HUES64 (cell line): ENCODE measurements around the gene SMPD3.

Experiments used
- H3K27ac ChIP-seq: 2 replicates; pipeline ENCODE4 v1.7.0; 2013; ENCODE audit warnings: low read depth, low read length, inconsistent platforms
- H3K27me3 ChIP-seq: 2 replicates; pipeline ENCODE4 v1.6.1; 2013; ENCODE audit warnings: mild to moderate bottlenecking, low read length; ENCODE audit not compliant: insufficient read depth
- H3K36me3 ChIP-seq: 2 replicates; pipeline ENCODE4 v1.6.1; 2013; ENCODE audit warnings: mild to moderate bottlenecking, low read length; ENCODE audit not compliant: insufficient read depth
- H3K4me1 ChIP-seq: 2 replicates; pipeline ENCODE4 v1.6.1; 2013; ENCODE audit warnings: mild to moderate bottlenecking, low read length, moderate library complexity; ENCODE audit not compliant: insufficient read depth
- H3K4me3 ChIP-seq: 2 replicates; pipeline ENCODE4 v1.5.1; 2013; ENCODE audit warnings: mild to moderate bottlenecking, low read length, moderate library complexity
- H3K9ac ChIP-seq: 2 replicates; pipeline ENCODE4 v1.6.1; 2013; ENCODE audit warnings: mild to moderate bottlenecking, low read depth, low read length
- H3K9me3 ChIP-seq: 2 replicates; pipeline ENCODE4 v1.6.1; 2013; ENCODE audit warnings: low read depth, low read length; ENCODE audit not compliant: insufficient read depth
- WGBS: fragments of 150-250, 120-280 bp; methylation state at CpG from one replicate; pipeline ENCODE4 v1.1.7; 2013; ENCODE audit warnings: missing lambda C conversion rate; 5-methylcytosine and 5-hydroxymethylcytosine counted together

Gene SMPD3

DNA sequence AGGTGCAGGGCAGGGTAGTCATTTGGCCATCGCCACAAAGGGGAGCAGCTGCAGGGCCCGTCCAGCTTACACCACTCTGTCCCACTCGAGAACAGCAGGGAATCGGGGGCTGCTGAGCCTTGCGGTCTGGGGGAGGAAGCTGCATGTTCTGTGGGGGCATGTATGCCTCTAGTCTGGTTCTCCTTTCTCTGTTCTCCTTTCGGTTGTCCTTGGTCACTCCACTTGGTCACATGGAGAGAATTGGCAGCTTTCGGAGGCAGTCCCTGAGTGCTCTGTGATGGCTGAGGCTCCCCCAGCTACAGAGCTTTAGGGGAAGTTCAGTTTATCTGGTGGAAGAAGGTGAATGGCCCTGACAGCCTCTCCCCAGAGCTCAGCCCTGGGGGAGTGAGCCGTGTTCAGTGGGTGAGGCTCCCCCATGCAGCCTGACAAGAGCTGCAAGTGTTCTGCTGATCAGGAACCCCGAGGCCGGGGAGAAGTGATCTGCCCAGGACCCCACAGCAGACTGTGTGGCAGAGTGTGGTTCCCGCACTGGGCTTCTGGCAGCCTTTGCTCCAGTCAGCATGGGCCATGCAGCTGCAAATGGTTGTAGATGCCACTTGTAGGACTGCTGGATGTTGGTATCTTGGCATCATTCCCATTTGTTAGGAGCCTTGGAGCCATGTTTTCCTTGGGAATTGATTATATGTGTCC is 22.3 kb upstream of the SMPD3 start:
- Histone ChIP-seq H3K9me3 (no peaks in the 10 kb centered on the region), H3K27me3 (no peaks in the 10 kb centered on the region), H3K4me3 (no peak overlapping the region), H3K4me1 (peaks cover 6% of the 10 kb centered on the region), H3K27ac (no peak overlapping the region), H3K36me3 (no peaks in the 10 kb centered on the region), H3K9ac (no peak overlapping the region)
- 84% methylated on average over 11 of the region's 11 CpGs for WGBS

DNA sequence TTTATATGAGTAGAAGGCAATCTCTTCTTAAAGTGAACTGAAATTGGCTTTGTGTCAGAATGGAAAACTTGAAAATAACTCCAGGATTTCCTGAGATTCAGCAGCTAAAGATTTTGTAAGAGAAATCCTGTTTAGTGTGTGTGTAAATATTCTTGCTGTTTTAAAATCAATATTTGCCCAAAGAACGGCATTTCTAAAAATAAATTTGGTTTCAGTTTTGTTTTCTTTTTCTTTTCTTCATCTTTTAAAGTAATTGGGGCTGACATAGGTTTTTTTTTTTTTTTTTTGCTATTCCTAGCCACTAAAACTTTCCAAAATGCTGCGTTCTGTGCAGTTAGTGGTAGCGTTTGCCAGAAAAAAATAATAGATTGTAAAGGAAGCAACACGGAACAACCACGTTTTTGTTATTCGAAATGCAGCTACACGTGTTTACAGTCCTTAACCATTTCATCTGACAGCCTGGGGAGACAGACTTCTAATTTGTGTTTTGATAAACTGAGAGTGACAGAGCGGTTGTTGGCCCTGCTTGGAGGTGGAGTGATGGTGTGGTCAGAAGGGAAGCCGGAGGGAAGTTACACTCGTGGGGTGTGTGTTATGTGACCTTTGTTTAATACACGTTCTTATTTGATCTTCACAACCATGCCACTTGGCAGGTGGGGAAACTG is 21.6 kb upstream of the SMPD3 start:
- H3K36me3 ChIP-seq = no peaks in the 10 kb centered on the region
- H3K4me3 ChIP-seq = no peak overlapping the region
- no peaks in the 10 kb centered on the region for H3K27me3 ChIP-seq
- 68% methylated on average over 10 of the region's 11 CpGs for WGBS
- H3K27ac ChIP-seq = no peak overlapping the region
- H3K9me3 ChIP-seq = no peaks in the 10 kb centered on the region
- no peak overlapping the region for H3K9ac ChIP-seq
- peaks cover 6% of the 10 kb centered on the region for H3K4me1 ChIP-seq

DNA sequence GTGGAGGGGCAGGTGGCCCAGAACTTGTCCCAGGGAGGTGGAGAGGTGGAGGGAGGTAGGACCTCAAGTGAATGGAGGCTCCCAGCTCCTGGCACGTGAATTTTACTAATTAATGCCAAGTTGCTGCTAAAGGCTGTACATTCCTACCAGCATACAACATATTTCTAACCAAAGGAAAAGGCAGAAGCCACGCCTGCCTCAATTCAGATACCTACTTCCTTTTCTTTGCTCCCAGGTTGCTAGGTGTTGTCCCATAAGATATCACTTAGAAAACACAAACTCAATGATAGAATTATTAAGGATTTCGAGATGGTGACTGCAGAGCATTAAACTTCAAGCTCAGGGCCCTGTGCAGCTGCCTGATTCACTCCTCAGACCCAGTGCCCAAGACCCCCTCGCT is 20.5 kb upstream of the SMPD3 start:
- Histone ChIP-seq H3K9me3 (no peaks in the 10 kb centered on the region), H3K9ac (no peak overlapping the region), H3K4me3 (no peak overlapping the region), H3K27ac (no peak overlapping the region), H3K4me1 (peaks cover 6% of the 10 kb centered on the region), H3K27me3 (no peaks in the 10 kb centered on the region), H3K36me3 (no peaks in the 10 kb centered on the region)
- WGBS = 90% methylated on average over 4 of the region's 4 CpGs

DNA sequence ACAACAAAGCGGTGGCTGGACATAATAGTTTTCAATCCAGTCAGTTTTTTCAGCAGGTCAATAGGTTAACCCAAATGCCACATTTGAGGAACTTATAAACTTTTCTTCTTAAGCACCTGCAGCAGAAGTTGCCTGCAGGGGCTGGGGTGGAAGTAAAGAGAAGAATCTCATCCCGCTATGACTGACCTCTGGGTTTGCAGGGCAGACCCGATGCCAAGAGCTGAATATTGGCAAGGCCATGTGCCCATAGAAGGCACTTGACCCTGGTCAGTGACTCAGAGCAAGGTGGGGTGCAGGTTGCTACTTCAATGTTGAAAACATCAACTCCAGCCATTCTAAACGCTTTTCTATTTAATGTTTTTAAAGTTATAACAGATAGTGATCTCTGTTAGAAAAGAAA is 17.9 kb upstream of the SMPD3 start:
- Histone ChIP-seq H3K36me3 (no peaks in the 10 kb centered on the region), H3K4me1 (peaks cover 6% of the 10 kb centered on the region), H3K4me3 (no peak overlapping the region), H3K9me3 (no peaks in the 10 kb centered on the region), H3K9ac (no peak overlapping the region), H3K27ac (no peak overlapping the region), H3K27me3 (no peaks in the 10 kb centered on the region)
- 93% methylated on average over 3 of the region's 4 CpGs for WGBS

DNA sequence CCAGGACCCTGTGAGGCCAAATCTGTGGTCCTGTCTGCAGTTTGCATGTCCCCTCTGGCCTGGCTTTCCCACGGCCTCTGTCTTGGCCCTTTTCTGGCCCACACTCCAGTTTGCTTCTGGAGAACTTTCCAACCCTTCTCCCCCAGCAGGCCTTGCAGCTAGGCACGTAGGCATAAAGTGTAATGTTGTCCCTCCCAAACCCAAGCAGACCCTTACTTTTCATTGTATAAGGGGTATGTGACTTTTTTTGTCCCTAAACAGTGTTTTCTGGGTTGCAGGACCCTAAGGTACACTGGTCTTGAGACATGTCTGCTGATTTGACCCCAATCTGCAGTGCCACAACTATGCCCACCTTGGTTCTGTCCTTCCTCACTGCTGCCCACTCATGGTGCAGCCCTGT is 15.6 kb upstream of the SMPD3 start:
- Histone ChIP-seq H3K36me3 (no peaks in the 10 kb centered on the region), H3K9me3 (no peaks in the 10 kb centered on the region), H3K27me3 (no peaks in the 10 kb centered on the region), H3K4me3 (no peak overlapping the region), H3K27ac (no peak overlapping the region), H3K9ac (no peak overlapping the region), H3K4me1 (no peaks in the 10 kb centered on the region; the same call in 1 of the 2 replicates)
- 84% methylated on average over 1 of the region's 2 CpGs for WGBS

DNA sequence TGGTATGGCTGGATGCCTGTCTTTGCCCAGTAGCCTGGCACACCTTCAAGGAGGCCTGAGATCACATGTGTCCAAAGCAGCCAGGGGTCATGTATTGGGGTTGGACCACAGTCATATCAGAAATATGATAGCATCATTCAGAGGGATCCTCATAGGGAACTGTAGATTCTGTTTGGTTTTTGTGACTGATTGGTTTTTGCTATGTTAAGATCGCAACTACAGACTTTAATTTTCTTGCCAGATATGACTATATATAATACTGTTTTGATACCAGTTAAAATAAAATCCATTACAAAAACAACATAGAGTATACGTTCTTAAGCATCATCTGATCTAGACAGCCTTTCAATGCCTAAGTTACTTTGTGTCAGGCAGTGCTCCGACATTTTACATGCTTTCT is 11.8 kb upstream of the SMPD3 start:
- Histone ChIP-seq H3K4me1 (no peaks in the 10 kb centered on the region), H3K9ac (no peak overlapping the region), H3K4me3 (no peak overlapping the region), H3K27me3 (no peaks in the 10 kb centered on the region), H3K9me3 (no peaks in the 10 kb centered on the region), H3K27ac (no peak overlapping the region), H3K36me3 (no peaks in the 10 kb centered on the region)
- 84% methylated on average over 2 of the region's 3 CpGs for WGBS

DNA sequence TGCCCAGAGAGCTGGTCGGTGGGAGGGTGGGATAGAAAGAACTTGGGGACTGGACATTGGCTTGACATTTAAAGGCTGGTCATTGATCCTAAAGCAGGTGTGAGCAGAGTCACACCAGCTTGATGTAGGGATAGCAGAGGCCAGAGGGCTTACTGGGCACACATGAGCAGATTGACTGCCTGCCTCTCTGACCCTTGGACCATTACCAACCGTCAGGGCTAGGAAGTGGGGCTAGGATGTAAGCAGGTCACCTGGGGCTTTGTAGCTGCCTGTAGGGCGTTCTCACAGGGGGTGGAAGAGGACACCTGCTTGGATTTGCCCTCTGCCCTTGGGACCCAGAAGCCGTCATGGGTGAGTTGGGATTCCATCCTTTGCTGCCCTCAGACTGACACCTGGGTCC is 11.1 kb upstream of the SMPD3 start:
- Histone ChIP-seq H3K27ac (no peak overlapping the region), H3K4me3 (no peak overlapping the region), H3K9ac (no peak overlapping the region), H3K9me3 (no peaks in the 10 kb centered on the region), H3K4me1 (no peaks in the 10 kb centered on the region), H3K27me3 (no peaks in the 10 kb centered on the region), H3K36me3 (no peaks in the 10 kb centered on the region)
- 89% methylated on average over 4 of the region's 4 CpGs for WGBS

DNA sequence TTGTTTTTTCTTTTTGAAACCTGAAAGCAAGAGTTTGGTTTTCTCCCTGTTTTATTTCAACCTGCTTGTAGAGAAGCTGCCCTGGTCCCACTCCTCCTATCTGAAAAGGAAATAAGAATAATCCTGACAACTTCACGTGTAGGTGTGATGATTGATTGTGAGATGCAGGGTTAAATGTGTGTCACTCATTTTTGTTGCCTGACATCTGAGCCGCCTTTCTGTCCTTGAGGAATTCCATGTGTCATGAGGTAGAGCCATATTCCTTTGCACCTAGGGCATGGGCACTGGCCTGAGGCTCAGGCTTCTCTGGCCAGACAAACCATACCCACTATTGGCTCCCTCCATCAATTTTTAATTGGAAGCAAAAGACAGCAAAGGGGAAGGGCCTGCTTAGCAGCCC is 10.2 kb upstream of the SMPD3 start:
- Histone ChIP-seq H3K4me1 (no peaks in the 10 kb centered on the region), H3K4me3 (no peak overlapping the region), H3K9me3 (no peaks in the 10 kb centered on the region), H3K36me3 (no peaks in the 10 kb centered on the region), H3K27ac (no peak overlapping the region), H3K9ac (no peak overlapping the region), H3K27me3 (no peaks in the 10 kb centered on the region)
- WGBS = 90% methylated on average over 2 of the region's 2 CpGs

DNA sequence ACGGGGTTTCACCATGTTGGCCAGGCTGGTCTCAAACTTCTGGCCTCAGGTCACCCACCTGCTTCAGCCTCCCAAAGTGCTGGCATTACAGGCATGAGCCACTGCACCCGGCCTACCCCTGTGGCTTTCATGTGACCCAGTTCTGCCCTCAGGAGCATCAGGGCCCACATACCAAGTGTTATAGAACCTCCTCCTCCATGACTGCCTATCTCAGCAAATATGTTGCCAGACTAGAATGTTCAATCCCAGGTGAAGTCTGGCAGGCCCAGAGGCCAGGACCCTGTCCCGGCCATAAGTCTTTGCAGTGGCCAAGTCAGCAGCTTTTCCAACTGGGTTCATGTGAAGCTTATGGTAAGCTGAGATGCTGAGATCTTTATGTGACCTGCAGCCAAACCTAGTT is 9.8 kb upstream of the SMPD3 start:
- Histone ChIP-seq H3K4me3 (no peak overlapping the region), H3K9ac (no peak overlapping the region), H3K27ac (no peak overlapping the region), H3K4me1 (no peaks in the 10 kb centered on the region), H3K36me3 (no peaks in the 10 kb centered on the region), H3K27me3 (no peaks in the 10 kb centered on the region), H3K9me3 (no peaks in the 10 kb centered on the region)
- 93% methylated on average over 3 of the region's 3 CpGs for WGBS

DNA sequence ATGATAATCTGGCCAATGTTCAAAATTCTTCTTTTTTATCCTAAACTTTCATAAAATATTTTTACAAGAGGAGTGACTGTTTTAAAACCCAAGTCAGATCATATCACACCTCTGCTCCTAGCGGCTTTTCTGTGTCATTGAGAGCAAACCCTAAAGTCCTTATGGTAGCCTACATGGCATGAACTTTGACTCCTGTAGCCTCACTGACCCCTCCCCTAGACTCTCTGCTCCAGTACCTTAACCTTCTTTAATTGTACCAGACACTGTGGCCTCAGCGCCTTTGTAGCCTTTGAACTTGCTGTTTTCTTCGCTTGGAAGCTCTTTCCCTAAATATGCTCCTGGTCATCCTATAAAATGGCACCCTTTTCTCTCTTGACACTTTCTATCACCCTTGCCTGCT is 7.3 kb upstream of the SMPD3 start:
- 93% methylated on average over 3 of the region's 3 CpGs for WGBS
- no peak overlapping the region for H3K4me3 ChIP-seq

DNA sequence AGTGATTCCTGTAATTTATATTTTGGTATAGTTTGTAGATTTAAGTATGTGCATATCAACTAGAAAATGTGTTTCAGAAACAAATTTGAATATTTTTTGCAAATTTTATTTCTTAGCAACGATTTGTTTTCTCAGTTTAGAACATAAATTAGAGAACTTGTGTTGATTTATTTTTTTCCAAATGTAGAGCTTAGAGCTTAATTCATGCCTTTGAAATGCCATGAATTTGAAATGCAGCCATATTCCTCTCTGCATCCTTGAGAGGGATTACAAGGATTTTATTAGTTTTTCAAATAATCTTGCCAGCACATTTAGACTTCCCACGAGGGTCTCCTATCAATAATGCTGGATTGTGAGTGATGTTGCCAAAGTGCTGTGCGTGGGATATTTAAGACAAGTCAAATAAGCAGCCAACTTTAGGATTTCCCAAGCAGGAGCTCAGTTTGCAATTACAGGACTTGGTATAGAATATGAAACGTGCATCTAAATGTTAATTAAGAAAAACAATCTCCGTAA is 6.7 kb upstream of the SMPD3 start:
- no peak overlapping the region for H3K27ac ChIP-seq
- H3K27me3 ChIP-seq = no peaks in the 10 kb centered on the region
- H3K9ac ChIP-seq = no peak overlapping the region
- no peaks in the 10 kb centered on the region for H3K36me3 ChIP-seq
- no peaks in the 10 kb centered on the region for H3K9me3 ChIP-seq
- no peak overlapping the region for H3K4me3 ChIP-seq
- 96% methylated on average over 5 of the region's 5 CpGs for WGBS
- no peaks in the 10 kb centered on the region for H3K4me1 ChIP-seq

More for the DNA sequence above, 7.3 kb upstream of the SMPD3 start:
- Histone ChIP-seq H3K9ac (no peak overlapping the region), H3K36me3 (no peaks in the 10 kb centered on the region), H3K27me3 (no peaks in the 10 kb centered on the region), H3K27ac (no peak overlapping the region), H3K4me1 (no peaks in the 10 kb centered on the region), H3K9me3 (no peaks in the 10 kb centered on the region)
